B cell (primary cell): ENCODE data around the gene LRP2.

Experiments
- EZH2 ChIP-seq: IDR thresholded peaks from 2 replicates; pipeline ENCODE4 v1.6.1; 2012; ENCODE audit warnings: borderline replicate concordance, low read depth, mild to moderate bottlenecking, moderate library complexity, low read length; ENCODE audit not compliant: insufficient read depth, poor library complexity, severe bottlenecking
- TF ChIP-seq, protein P1 (sequence below): fragments of 200-600 bp; IDR thresholded peaks from one replicate; pipeline ENCODE4 v1.8.0; 2022; ENCODE audit warnings: antibody characterized with exemption, mild to moderate bottlenecking

DNA sequence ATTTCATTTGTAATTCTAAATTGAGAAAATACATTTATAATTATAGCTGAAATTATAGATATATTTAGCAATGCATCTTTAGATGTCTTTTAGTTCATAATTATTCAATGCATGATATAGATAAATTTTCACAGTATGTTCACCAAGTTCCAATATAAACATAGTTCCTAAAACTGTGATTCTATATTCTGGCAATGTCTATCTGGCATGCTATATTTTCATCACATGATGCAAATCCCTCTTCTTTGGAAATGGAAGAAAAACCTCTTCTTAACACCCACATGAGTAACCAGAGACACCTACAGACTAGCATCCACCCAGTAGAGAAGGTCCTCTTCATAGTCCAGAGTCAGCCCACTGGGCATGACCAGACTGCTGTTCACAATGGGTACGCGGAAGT, 157.2 kb downstream of the LRP2 start:
- no peak for TF ChIP-seq EZH2
- TF ChIP-seq, protein P1, sequence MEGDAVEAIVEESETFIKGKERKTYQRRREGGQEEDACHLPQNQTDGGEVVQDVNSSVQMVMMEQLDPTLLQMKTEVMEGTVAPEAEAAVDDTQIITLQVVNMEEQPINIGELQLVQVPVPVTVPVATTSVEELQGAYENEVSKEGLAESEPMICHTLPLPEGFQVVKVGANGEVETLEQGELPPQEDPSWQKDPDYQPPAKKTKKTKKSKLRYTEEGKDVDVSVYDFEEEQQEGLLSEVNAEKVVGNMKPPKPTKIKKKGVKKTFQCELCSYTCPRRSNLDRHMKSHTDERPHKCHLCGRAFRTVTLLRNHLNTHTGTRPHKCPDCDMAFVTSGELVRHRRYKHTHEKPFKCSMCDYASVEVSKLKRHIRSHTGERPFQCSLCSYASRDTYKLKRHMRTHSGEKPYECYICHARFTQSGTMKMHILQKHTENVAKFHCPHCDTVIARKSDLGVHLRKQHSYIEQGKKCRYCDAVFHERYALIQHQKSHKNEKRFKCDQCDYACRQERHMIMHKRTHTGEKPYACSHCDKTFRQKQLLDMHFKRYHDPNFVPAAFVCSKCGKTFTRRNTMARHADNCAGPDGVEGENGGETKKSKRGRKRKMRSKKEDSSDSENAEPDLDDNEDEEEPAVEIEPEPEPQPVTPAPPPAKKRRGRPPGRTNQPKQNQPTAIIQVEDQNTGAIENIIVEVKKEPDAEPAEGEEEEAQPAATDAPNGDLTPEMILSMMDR: no peak
